Caco-2 (cell line): ENCODE measurements around the gene IZUMO4. TPM values are rescaled to one million over a fixed set of nuclear protein-coding genes. Genes with fewer than 3 reads are reported as not detected.

ENCODE experiments used
- BruUV-seq: library from RNA; stranded (reverse); fragments of 400-500 nt; replicated peaks from 2 replicates; lab custom pipeline; 2021; lab: Mats Ljungman, UMichigan
- CTCF ChIA-PET: fragments of 300-600 bp; sonication (Branson Sonifier 250); formaldehyde crosslinking; loops from one replicate; lab custom pipeline; 2022; ENCODE audit warnings: antibody characterized with exemption; lab: Charles Lee
- POLR2A ChIA-PET: fragments of 300-600 bp; sonication (Branson Sonifier 250); formaldehyde crosslinking; loops from one replicate; lab custom pipeline; 2022; ENCODE audit warnings: antibody characterized with exemption; lab: Charles Lee
- DNase-seq, 2 experiments: peaks; one replicate each; pipeline versions ENCODE4 v3.0.0 to v3.0.0-alpha.2; 2020 to 2022
- H3K27me3 ChIP-seq: replicated peaks from 2 replicates; pipeline ENCODE4 v1.6.0; 2011; ENCODE audit warnings: low read length; ENCODE audit not compliant: control insufficient read depth, insufficient read depth
- H3K36me3 ChIP-seq: 2 replicates; pipeline ENCODE4 v1.5.1; 2011; ENCODE audit warnings: low read length; ENCODE audit not compliant: control insufficient read depth, insufficient read depth
- H3K4me1 ChIP-seq: fragments of 250-450 bp; sonication (Bioruptor Pico); 2 replicates; pipeline ENCODE4 v1.5.1; 2020; ENCODE audit warnings: mild to moderate bottlenecking
- H3K4me3 ChIP-seq: 2 replicates; pipeline ENCODE4 v1.5.1; 2011; ENCODE audit warnings: low read depth, mild to moderate bottlenecking, control low read depth, low read length
- H3K9me3 ChIP-seq: fragments of 250-450 bp; sonication (Bioruptor Pico); 2 replicates; pipeline ENCODE4 v1.5.1; 2020; ENCODE audit warnings: mild to moderate bottlenecking, moderate library complexity
- H3K27ac Mint-ChIP-seq: one replicate; pipeline ENCODE4 v1.8.0; 2022; ENCODE audit warnings: mixed read lengths; ENCODE audit not compliant: unreplicated experiment
- H3K27me3 Mint-ChIP-seq: one replicate; pipeline ENCODE4 v1.8.0; 2022; ENCODE audit warnings: mixed read lengths; ENCODE audit not compliant: insufficient read depth, unreplicated experiment
- H3K36me3 Mint-ChIP-seq: one replicate; pipeline ENCODE4 v1.8.0; 2022; ENCODE audit warnings: mild to moderate bottlenecking, mixed read lengths; ENCODE audit not compliant: insufficient read depth, unreplicated experiment
- H3K4me1 Mint-ChIP-seq: one replicate; pipeline ENCODE4 v1.8.0; 2022; ENCODE audit warnings: low read depth, mixed read lengths; ENCODE audit not compliant: unreplicated experiment
- H3K4me3 Mint-ChIP-seq: one replicate; pipeline ENCODE4 v1.8.0; 2022; ENCODE audit warnings: mild to moderate bottlenecking, moderate library complexity, mixed read lengths; ENCODE audit not compliant: unreplicated experiment
- H3K9me3 Mint-ChIP-seq: one replicate; pipeline ENCODE4 v1.8.0; 2022; ENCODE audit warnings: mixed read lengths; ENCODE audit not compliant: unreplicated experiment
- intact Hi-C: fragments of 100-400 bp; cut with micrococcal nuclease; formaldehyde crosslinking; loops from one replicate; pipeline ENCODE4 v1.10.0; 2022; ENCODE audit not compliant: unreplicated experiment
- total RNA-seq: library from RNA; stranded (reverse); gene quantifications from 2 replicates; pipeline ENCODE4 v1.2.3, GENCODE V29; 2022
- TF ChIP-seq, protein P1 (sequence below), 2 experiments: fragments of 200-600 bp in 1 of 2; IDR thresholded peaks; 1 replicate in 1 of 2; 2 replicates in 1 of 2; pipeline versions ENCODE4 v1.5.1 to v1.8.0; 2011 to 2022; ENCODE audit warnings: antibody characterized with exemption in 1 of 2, control low read depth in 1 of 2, inconsistent platforms in 1 of 2, low read depth in 1 of 2, low read length in 1 of 2, mild to moderate bottlenecking in 1 of 2, moderate library complexity in 1 of 2; ENCODE audit not compliant: insufficient read depth in 1 of 2, severe bottlenecking in 1 of 2, unreplicated experiment in 1 of 2

The IZUMO4 gene
- total RNA-seq, 1 experiment from 2014 or later = 1.1 TPM

GRCh38 chr19:2048104-2048958 is 48.4 kb upstream of the IZUMO4 start:
- CTCF ChIA-PET = no interaction called here
- Histone ChIP-seq H3K4me3 (no peak overlapping the region), H3K9me3 (no peaks in the 10 kb centered on the region), H3K27me3 (no peaks in the 10 kb centered on the region), H3K36me3 (peaks cover 4% of the 10 kb centered on the region), H3K4me1 (peaks cover 15% of the 10 kb centered on the region)
- DNase-seq = no peak
- H3K9me3 Mint-ChIP-seq = no peaks in the 10 kb centered on the region
- no peaks in the 10 kb centered on the region for H3K27me3 Mint-ChIP-seq
- H3K4me1 Mint-ChIP-seq = no peaks in the 10 kb centered on the region
- intact Hi-C loops = no loop called here
- TF ChIP-seq, protein P1, sequence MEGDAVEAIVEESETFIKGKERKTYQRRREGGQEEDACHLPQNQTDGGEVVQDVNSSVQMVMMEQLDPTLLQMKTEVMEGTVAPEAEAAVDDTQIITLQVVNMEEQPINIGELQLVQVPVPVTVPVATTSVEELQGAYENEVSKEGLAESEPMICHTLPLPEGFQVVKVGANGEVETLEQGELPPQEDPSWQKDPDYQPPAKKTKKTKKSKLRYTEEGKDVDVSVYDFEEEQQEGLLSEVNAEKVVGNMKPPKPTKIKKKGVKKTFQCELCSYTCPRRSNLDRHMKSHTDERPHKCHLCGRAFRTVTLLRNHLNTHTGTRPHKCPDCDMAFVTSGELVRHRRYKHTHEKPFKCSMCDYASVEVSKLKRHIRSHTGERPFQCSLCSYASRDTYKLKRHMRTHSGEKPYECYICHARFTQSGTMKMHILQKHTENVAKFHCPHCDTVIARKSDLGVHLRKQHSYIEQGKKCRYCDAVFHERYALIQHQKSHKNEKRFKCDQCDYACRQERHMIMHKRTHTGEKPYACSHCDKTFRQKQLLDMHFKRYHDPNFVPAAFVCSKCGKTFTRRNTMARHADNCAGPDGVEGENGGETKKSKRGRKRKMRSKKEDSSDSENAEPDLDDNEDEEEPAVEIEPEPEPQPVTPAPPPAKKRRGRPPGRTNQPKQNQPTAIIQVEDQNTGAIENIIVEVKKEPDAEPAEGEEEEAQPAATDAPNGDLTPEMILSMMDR (IDR thresholded peaks at IDR 0.05; ENCODE audit: insufficient read depth in 1 of 2, low read depth in 1 of 2, low read length in 1 of 2, severe bottlenecking in 1 of 2, unreplicated experiment in 1 of 2) = no peak
- peaks cover 29% of the 10 kb centered on the region for H3K36me3 Mint-ChIP-seq
- no peak overlapping the region for H3K4me3 Mint-ChIP-seq
- POLR2A ChIA-PET = no interaction called here
- no TSS peak for BruUV-seq
- no peak overlapping the region for H3K27ac Mint-ChIP-seq

DNA sequence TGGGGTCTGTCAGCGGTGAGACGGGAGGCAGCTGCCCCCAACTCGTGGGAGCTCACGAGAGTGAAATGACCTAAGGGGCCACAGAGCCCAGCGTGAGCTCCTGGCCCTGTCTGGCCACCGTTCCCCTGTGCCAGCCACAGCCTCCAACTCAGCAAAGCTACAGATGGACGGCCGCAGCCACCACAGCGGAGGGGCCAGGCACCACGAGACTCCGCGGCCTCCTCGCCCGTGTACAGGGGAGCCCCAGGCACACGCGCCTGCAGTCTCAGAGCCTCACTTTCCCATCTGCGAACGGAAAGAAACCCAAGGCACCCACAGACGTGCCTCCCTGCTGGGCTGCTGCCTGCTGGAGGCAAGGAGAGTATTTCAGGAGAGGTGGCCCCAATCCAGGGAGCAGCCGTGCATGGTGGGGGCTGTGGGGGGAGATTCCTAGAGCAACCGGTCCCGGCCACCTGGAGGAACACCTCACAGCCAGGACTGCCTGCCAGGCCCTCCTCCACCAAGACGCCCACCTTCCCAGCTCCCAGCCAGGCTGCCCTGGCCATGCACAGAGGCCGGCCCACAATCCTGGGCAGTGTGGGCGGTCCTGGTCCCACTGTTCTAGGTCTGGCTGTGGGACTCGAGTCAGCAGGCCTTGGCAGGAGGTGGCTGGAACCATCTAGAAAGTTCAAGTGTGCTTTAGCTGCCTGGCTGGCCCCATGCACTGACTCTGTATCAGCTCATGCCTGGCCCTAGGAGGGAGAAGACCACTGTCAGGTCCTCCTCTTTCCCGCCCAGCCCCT is 47.6 kb upstream of the IZUMO4 start:
- H3K9me3 ChIP-seq = no peaks in the 10 kb centered on the region
- H3K27ac Mint-ChIP-seq = peak overlapping the region; percentile 91
- H3K9me3 Mint-ChIP-seq = no peaks in the 10 kb centered on the region
- TF ChIP-seq, protein P1 (IDR thresholded peaks at IDR 0.05; ENCODE audit: insufficient read depth in 1 of 2, low read depth in 1 of 2, low read length in 1 of 2, severe bottlenecking in 1 of 2, unreplicated experiment in 1 of 2) = no peak
- ChIA-PET POLR2A (interaction anchor here (0.6 kb wide), 1 partner anchor 13 kb away, joined by 3 read pairs; no protein-coding TSS in a partner anchor), CTCF (no interaction called here)
- intact Hi-C loops = no loop called here
- peak overlapping the region; percentile 96 for H3K4me3 ChIP-seq
- no TSS peak for BruUV-seq
- H3K4me3 Mint-ChIP-seq = peak overlapping the region; percentile 81
- peaks cover 15% of the 10 kb centered on the region for H3K4me1 ChIP-seq
- no peaks in the 10 kb centered on the region for H3K27me3 Mint-ChIP-seq
- peaks cover 4% of the 10 kb centered on the region for H3K36me3 ChIP-seq
- H3K36me3 Mint-ChIP-seq = peaks cover 21% of the 10 kb centered on the region
- DNase-seq = no peak
- H3K27me3 ChIP-seq = no peaks in the 10 kb centered on the region
- no peaks in the 10 kb centered on the region for H3K4me1 Mint-ChIP-seq

- TF ChIP-seq, protein P1 (IDR thresholded peaks at IDR 0.05; ENCODE audit: insufficient read depth in 1 of 2, low read depth in 1 of 2, low read length in 1 of 2, severe bottlenecking in 1 of 2, unreplicated experiment in 1 of 2) = no peak
- no peaks in the 10 kb centered on the region for H3K9me3 ChIP-seq
- Mint-ChIP-seq H3K27me3 (no peaks in the 10 kb centered on the region), H3K36me3 (peaks cover 20% of the 10 kb centered on the region), H3K27ac (peak overlapping the region; percentile 91), H3K4me1 (no peaks in the 10 kb centered on the region), H3K9me3 (no peaks in the 10 kb centered on the region), H3K4me3 (peak overlapping the region; percentile 81)
- CTCF ChIA-PET = no interaction called here
- POLR2A ChIA-PET = interaction anchor here (0.6 kb wide), 1 partner anchor 49 kb away, joined by 6 read pairs; no protein-coding TSS in a partner anchor
- BruUV-seq = TSS peak; percentile 83
- peaks cover 15% of the 10 kb centered on the region for H3K4me1 ChIP-seq
- peak; percentile 81 to 83 for DNase-seq
- peaks cover 3% of the 10 kb centered on the region for H3K36me3 ChIP-seq
- no peaks in the 10 kb centered on the region for H3K27me3 ChIP-seq
- H3K4me3 ChIP-seq = peak overlapping the region; percentile 96
- intact Hi-C loops = no loop called here
These were observed 46.9 kb upstream of the IZUMO4 start for GRCh38 chr19:2049741-2050348.
